ENCODE measurements around the gene NOA1. TPM values are rescaled to one million over a fixed set of nuclear protein-coding genes. Genes with fewer than 3 reads are reported as not detected.

Gene NOA1
- total RNA-seq, 1 experiment from 2014 or later: 25.4 TPM

DNA sequence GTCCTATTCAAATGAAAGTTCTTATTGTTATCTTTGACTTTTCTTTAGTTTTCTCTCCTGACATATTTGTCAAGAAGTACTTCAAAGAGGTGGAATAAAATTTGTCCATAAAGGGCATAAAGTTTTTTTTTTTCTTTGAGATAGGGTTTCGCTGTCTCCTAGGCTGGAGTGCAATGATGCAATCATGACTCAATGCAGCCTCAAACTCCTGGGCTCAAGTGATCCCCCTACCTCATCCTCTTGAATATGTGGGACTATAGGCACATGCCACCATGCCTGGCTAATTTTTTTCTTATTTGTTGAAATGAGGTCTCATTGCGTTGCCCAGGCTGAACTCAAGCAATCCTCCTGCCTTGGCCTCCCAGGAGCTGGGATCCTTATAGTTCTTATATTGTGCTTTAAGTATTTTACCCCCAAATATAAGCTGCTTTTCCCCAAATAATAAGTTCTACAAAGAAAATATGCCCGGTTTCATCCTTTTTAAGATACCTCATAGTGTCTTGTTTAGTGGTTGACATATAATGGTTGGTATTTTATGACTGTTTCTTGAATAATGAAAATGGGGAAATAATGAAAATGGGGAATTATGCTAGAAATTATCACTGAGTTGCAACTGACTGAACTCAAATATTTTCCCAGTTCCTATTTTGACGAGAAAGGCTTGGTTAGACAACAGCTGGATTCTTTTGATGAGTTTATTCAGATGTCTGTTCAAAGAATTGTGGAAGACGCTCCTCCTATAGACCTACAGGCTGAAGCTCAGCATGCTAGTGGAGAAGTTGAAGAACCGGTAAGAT, 12.9 kb upstream of the NOA1 start:
- peaks cover 71% of the 10 kb centered on the region for H3K36me3 ChIP-seq (ENCODE audit: insufficient read depth, low read length)
- no peak overlapping the region for H2AFZ ChIP-seq (ENCODE audit: low read length)
- peaks cover 53% of the 10 kb centered on the region for H4K20me1 ChIP-seq (ENCODE audit: insufficient read depth, low read depth, low read length)
- H3K79me2 ChIP-seq (ENCODE audit: low read length): peaks cover 95% of the 10 kb centered on the region
- no peaks in the 10 kb centered on the region for H3K9me3 ChIP-seq (ENCODE audit: low read length)
- no peak overlapping the region for H3K4me3 ChIP-seq (ENCODE audit: low read length)
- H3K9ac ChIP-seq (ENCODE audit: low read length): no peak overlapping the region
- H3K27me3 ChIP-seq (ENCODE audit: low read length): no peaks in the 10 kb centered on the region
- DNase-seq: no peak
- H3K9me2 ChIP-seq (replicated peaks; ENCODE audit: insufficient read depth, low read length): no peaks in the 10 kb centered on the region
- no peak overlapping the region for H3K27ac ChIP-seq (ENCODE audit: low read length)
- H3K4me2 ChIP-seq (ENCODE audit: low read depth, low read length, poor library complexity, severe bottlenecking): no peak overlapping the region
- no peaks in the 10 kb centered on the region for H3K4me1 ChIP-seq (ENCODE audit: low read length)

DNA sequence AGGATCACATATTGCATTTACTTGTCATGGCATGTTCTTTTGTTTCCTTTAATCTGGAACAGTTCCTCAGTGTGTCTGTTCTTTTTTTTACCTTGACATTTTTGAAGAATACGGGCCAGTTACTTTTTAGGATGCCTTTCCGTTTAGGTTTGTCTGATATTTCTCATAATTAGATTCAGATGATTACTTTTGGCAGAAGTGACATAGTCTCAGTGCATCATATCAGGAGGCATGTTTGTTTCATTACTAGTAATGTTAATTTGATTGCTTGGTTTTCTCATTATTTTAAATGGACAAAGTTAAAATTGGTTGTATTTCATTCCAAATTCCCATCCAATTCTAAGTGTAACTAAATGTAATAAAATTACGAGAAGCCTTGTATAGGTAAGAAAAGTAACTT, 9.5 kb upstream of the NOA1 start:
- H3K4me2 ChIP-seq (ENCODE audit: low read depth, low read length, poor library complexity, severe bottlenecking): no peak overlapping the region
- H4K20me1 ChIP-seq (ENCODE audit: insufficient read depth, low read depth, low read length): peaks cover 63% of the 10 kb centered on the region
- peaks cover 62% of the 10 kb centered on the region for H3K36me3 ChIP-seq (ENCODE audit: insufficient read depth, low read length)
- no peak for DNase-seq
- H3K9me2 ChIP-seq (replicated peaks; ENCODE audit: insufficient read depth, low read length): no peaks in the 10 kb centered on the region
- H3K27me3 ChIP-seq (ENCODE audit: low read length): no peaks in the 10 kb centered on the region
- H3K4me3 ChIP-seq (ENCODE audit: low read length): no peak overlapping the region
- no peak overlapping the region for H2AFZ ChIP-seq (ENCODE audit: low read length)
- H3K79me2 ChIP-seq (ENCODE audit: low read length): peaks cover 100% of the 10 kb centered on the region
- no peak overlapping the region for H3K9ac ChIP-seq (ENCODE audit: low read length)
- no peaks in the 10 kb centered on the region for H3K9me3 ChIP-seq (ENCODE audit: low read length)
- H3K27ac ChIP-seq (ENCODE audit: low read length): no peak overlapping the region
- 0 out of 2 replicates have a peak, but pooled peaks cover 3% of the 10 kb centered on the region for H3K4me1 ChIP-seq (ENCODE audit: low read length)

DNA sequence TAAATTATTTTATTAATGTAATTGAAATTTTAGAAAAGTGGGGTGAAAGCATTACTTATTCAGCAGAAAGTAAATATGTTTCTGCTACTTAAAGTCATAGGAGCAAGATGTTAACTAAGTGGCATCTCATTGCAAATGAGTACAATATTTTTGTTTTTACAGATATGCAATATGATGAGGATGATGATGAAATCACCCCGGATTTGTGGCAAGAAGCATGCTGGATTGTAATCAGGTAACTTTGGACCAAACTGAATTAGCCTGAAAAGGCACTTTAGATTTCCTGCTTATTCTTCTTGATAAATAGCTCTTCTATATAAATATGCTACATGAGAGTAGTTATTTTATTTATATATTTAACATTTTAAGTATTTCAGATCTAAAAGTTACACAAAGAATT, 8.8 kb upstream of the NOA1 start:
- H3K4me1 ChIP-seq (ENCODE audit: low read length): peaks cover 8% of the 10 kb centered on the region
- H3K9me3 ChIP-seq (ENCODE audit: low read length): no peaks in the 10 kb centered on the region
- peaks cover 66% of the 10 kb centered on the region for H4K20me1 ChIP-seq (ENCODE audit: insufficient read depth, low read depth, low read length)
- H3K27ac ChIP-seq (ENCODE audit: low read length): no peak overlapping the region
- H3K4me2 ChIP-seq (ENCODE audit: low read depth, low read length, poor library complexity, severe bottlenecking): no peak overlapping the region
- no peak for DNase-seq
- no peaks in the 10 kb centered on the region for H3K9me2 ChIP-seq (replicated peaks; ENCODE audit: insufficient read depth, low read length)
- peaks cover 100% of the 10 kb centered on the region for H3K79me2 ChIP-seq (ENCODE audit: low read length)
- no peak overlapping the region for H3K4me3 ChIP-seq (ENCODE audit: low read length)
- no peak overlapping the region for H2AFZ ChIP-seq (ENCODE audit: low read length)
- no peaks in the 10 kb centered on the region for H3K27me3 ChIP-seq (ENCODE audit: low read length)
- H3K9ac ChIP-seq (ENCODE audit: low read length): no peak overlapping the region
- peaks cover 62% of the 10 kb centered on the region for H3K36me3 ChIP-seq (ENCODE audit: insufficient read depth, low read length)

DNA sequence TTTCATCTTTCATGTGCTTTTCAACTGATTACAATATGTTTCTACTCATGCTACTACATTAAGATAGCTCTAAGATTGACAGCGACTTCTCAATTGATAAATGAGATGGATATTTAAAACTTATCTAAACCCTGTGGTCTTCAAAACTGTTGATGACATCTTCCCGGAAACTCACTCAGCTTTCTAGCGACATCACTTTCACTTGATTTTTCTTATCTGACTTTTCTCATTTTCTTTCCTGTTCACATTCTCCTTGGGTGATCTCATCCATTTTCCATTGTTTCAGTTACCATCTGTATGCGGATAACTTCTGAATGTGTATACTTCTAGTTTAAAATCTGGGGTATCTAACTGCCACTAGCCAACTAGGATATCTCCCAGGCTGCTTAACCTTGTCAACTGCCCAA, 4.4 kb upstream of the NOA1 start:
- Histone ChIP-seq H2AFZ (ENCODE audit: low read length) (no peak overlapping the region), H3K27me3 (ENCODE audit: low read length) (no peaks in the 10 kb centered on the region), H3K4me3 (ENCODE audit: low read length) (no peak overlapping the region), H3K36me3 (ENCODE audit: insufficient read depth, low read length) (peaks cover 38% of the 10 kb centered on the region), H4K20me1 (ENCODE audit: insufficient read depth, low read depth, low read length) (peaks cover 48% of the 10 kb centered on the region), H3K79me2 (ENCODE audit: low read length) (peaks cover 88% of the 10 kb centered on the region), H3K9me2 (replicated peaks; ENCODE audit: insufficient read depth, low read length) (no peaks in the 10 kb centered on the region), H3K4me1 (ENCODE audit: low read length) (peaks cover 23% of the 10 kb centered on the region), H3K4me2 (ENCODE audit: low read depth, low read length, poor library complexity, severe bottlenecking) (peak overlapping the region; percentile 4), H3K9me3 (ENCODE audit: low read length) (no peaks in the 10 kb centered on the region), H3K9ac (ENCODE audit: low read length) (no peak overlapping the region), H3K27ac (ENCODE audit: low read length) (no peak overlapping the region)
- DNase-seq: no peak

DNA sequence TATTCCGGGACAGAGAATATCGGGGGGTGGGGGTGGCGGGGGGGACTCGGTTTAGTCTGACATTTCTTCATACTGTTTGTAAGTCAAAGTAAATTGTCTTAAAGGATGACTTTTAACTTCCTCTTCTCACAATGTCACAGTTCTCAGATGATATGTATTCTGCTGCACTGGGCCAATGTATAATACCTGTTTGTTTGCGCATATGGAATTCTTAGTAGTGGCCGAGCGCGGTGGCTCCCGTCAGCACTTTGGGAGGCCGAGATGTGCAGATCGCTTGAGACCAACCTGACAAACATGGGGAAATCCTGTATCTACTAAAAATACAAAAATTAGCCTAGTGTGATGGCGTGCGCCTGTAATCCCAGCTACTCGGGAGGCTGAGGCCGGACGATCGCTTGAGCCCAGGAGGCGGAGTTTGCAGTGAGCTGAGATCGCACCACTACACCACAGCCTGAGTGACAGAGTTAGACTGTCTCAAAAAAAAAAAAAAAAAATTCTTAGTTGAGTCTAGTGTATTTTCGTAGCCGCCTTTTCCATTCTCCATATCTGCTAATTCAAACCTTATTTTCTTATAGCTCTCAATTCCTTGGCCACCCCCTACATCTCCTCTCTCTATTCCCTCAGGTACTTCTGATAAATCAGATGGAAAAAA, 2.1 kb upstream of the NOA1 start:
- Histone ChIP-seq H3K27ac (ENCODE audit: low read length) (peak overlapping the region; percentile 90), H3K4me3 (ENCODE audit: low read length) (peak overlapping the region; percentile 99), H3K27me3 (ENCODE audit: low read length) (no peaks in the 10 kb centered on the region), H3K9me2 (replicated peaks; ENCODE audit: insufficient read depth, low read length) (no peaks in the 10 kb centered on the region), H3K36me3 (ENCODE audit: insufficient read depth, low read length) (peaks cover 26% of the 10 kb centered on the region), H3K4me1 (ENCODE audit: low read length) (peaks cover 36% of the 10 kb centered on the region), H3K4me2 (ENCODE audit: low read depth, low read length, poor library complexity, severe bottlenecking) (peak overlapping the region; percentile 94), H4K20me1 (ENCODE audit: insufficient read depth, low read depth, low read length) (peaks cover 45% of the 10 kb centered on the region), H3K79me2 (ENCODE audit: low read length) (peaks cover 88% of the 10 kb centered on the region), H3K9ac (ENCODE audit: low read length) (peak overlapping the region; percentile 99), H2AFZ (ENCODE audit: low read length) (no peak overlapping the region), H3K9me3 (ENCODE audit: low read length) (no peaks in the 10 kb centered on the region)
- peak; percentile 76 for DNase-seq

DNA sequence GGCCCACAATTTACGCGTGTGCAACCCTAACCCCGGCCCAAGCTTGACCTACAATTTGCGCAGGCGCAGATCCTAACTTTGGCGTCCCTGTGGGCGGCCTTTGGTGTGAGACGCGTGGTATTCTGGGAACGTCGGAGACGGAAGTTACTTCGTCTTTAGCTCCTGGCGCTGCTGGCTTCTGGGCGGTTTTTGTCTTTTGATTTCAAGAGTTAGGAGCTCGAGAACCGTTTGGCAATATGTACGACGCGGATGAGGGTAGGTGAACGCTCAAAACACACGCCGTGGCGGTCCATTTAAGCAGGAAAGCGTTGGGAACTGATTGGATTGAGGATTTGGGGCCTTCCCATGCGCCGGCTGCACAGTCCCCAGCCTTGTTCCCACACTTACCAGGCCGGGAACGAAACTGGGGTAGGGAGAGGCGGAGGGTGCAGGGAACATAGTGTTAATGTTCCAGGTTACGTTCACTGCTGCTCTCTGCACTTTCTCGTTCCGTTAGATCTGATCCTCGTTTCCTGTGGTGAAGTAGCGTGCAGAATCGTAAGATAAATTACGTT, 1.4 kb upstream of the NOA1 start, which contains the start of gene POLR2B:
POLR2B (plus strand) TSS at position 147 of the 554 bp plus-strand sequence; CDS start at position 237, 90 bp downstream.
- Histone ChIP-seq H2AFZ (ENCODE audit: low read length) (no peak within 1 kb of the TSS), H4K20me1 (ENCODE audit: insufficient read depth, low read depth, low read length) (peaks cover 45% of the 10 kb centered on the region)

DNA sequence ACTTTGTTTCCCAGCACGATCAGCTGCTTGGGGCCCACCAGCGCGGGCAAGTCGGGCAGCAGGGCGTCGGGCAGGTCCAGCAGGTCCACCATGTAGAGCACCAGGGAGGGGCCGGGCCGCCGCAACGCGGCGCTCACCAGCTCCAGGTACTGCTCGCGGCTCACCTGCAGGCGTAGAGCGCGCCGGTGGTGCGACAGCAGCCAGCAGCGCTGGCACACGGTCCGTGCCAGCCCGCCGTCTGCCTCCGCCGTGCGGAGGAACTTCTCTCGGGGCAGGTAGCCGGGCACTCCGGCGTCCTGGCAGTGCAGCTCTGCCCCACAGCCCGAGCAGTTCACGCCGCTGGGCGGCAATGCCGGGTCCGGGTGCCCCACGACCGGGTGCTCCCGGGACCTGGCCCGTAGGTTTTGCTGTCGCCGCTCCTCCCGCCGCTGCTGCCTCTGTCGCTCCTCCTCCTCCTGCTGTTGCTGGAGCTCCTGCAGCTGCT, 527 bp downstream of the NOA1 start:
- peaks cover 7% of the 10 kb centered on the region for H3K9me3 ChIP-seq (ENCODE audit: low read length)
- H3K79me2 ChIP-seq (ENCODE audit: low read length): peaks cover 88% of the 10 kb centered on the region
- peak overlapping the region; percentile 99 for H3K9ac ChIP-seq (ENCODE audit: low read length)
- peaks cover 32% of the 10 kb centered on the region for H3K4me1 ChIP-seq (ENCODE audit: low read length)
- H2AFZ ChIP-seq (ENCODE audit: low read length): peak overlapping the region; percentile 60; the same call in 1 of the 2 replicates
- peak overlapping the region; percentile 94 for H3K4me2 ChIP-seq (ENCODE audit: low read depth, low read length, poor library complexity, severe bottlenecking)
- H3K27me3 ChIP-seq (ENCODE audit: low read length): no peaks in the 10 kb centered on the region
- peaks cover 31% of the 10 kb centered on the region for H4K20me1 ChIP-seq (ENCODE audit: insufficient read depth, low read depth, low read length)
- DNase-seq: peak; percentile 74
- H3K9me2 ChIP-seq (replicated peaks; ENCODE audit: insufficient read depth, low read length): no peaks in the 10 kb centered on the region
- no peak overlapping the region for H3K27ac ChIP-seq (ENCODE audit: low read length)
- H3K4me3 ChIP-seq (ENCODE audit: low read length): peak overlapping the region; percentile 99
- H3K36me3 ChIP-seq (ENCODE audit: insufficient read depth, low read length): peaks cover 46% of the 10 kb centered on the region

More for the DNA sequence above, 1.4 kb upstream of the NOA1 start, which contains the start of gene POLR2B:
- peak within 1 kb of the TSS; percentile 99 for H3K9ac ChIP-seq (ENCODE audit: low read length)
- peaks cover 36% of the 10 kb centered on the region for H3K4me1 ChIP-seq (ENCODE audit: low read length)
- DNase-seq: peak; percentile 99
- peak within 1 kb of the TSS; percentile 94 for H3K4me2 ChIP-seq (ENCODE audit: low read depth, low read length, poor library complexity, severe bottlenecking)
- no peaks in the 10 kb centered on the region for H3K9me2 ChIP-seq (replicated peaks; ENCODE audit: insufficient read depth, low read length)
- peaks cover under 1% of the 10 kb centered on the region for H3K9me3 ChIP-seq (ENCODE audit: low read length)
- H3K36me3 ChIP-seq (ENCODE audit: insufficient read depth, low read length): peaks cover 33% of the 10 kb centered on the region
- H3K27me3 ChIP-seq (ENCODE audit: low read length): no peaks in the 10 kb centered on the region
- H3K4me3 ChIP-seq (ENCODE audit: low read length): peak within 1 kb of the TSS; percentile 99
- peak within 1 kb of the TSS; percentile 90 for H3K27ac ChIP-seq (ENCODE audit: low read length)
- peaks cover 88% of the 10 kb centered on the region for H3K79me2 ChIP-seq (ENCODE audit: low read length)

Data from Karpas-422 (cell line).